ENCODE results near the gene HDGFL1. TPM values are rescaled to one million over a fixed set of nuclear protein-coding genes. Genes with fewer than 3 reads are reported as not detected.

Gene HDGFL1
- total and polyA plus RNA-seq, 2 donors (not counting 3 experiments of a cell fraction or from before 2014, with no cell fraction given) = not detected

DNA sequence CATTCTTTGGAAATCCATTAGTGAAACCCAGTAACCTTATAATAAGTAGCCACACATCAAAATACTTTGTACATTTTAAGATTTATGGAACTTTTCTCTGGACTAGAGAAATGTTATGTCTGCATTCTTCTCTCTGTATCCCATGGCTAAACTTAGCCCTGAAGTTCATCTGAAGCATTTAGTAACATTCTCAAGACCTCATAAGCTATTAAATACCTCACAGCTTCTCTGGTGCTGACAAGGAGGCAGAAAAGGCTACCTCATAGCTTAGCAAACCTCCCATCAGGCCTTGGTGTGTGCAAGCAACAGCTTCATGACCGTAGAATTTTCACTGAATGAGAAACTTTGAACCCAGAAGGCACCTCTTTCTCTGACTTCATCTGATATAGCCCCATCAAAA is 38.9 kb upstream of the HDGFL1 start:
- no peak for FAIRE-seq

More for the DNA sequence above, 38.9 kb upstream of the HDGFL1 start:
- Histone ChIP-seq H3K4me1 (ENCODE audit: control insufficient read depth, extremely low read depth, insufficient read depth, low read length) (no peaks in the 10 kb centered on the region), H2AFZ (ENCODE audit: low read depth, low read length) (no peak overlapping the region), H4K20me1 (replicated peaks; ENCODE audit: control insufficient read depth, extremely low read depth, insufficient read depth, low read length) (no peaks in the 10 kb centered on the region), H3K4me2 (ENCODE audit: insufficient read depth, low read length) (no peak overlapping the region), H3K9me3 (replicated peaks; ENCODE audit: control insufficient read depth, insufficient read depth, low read length) (no peaks in the 10 kb centered on the region), H3K79me2 (ENCODE audit: control insufficient read depth, insufficient read depth, low read length) (no peaks in the 10 kb centered on the region), H3K27ac (ENCODE audit: insufficient read depth, low read depth, low read length) (no peak overlapping the region), H3K4me3 (replicated peaks in 1 of 3; ENCODE audit: insufficient read depth in 1 of 3, low read depth in 1 of 3, low read length in 3 of 3) (no peak overlapping the region), H3K9ac (replicated peaks; ENCODE audit: extremely low read depth, insufficient read depth, low read length) (no peak overlapping the region), H3K27me3 (ENCODE audit: control insufficient read depth in 2 of 2, insufficient read depth in 2 of 2, low read length in 2 of 2) (no peaks in the 10 kb centered on the region), H3K9me1 (replicated peaks; ENCODE audit: control insufficient read depth, extremely low read depth, insufficient read depth, low read length) (no peaks in the 10 kb centered on the region), H3K36me3 (ENCODE audit: control insufficient read depth in 2 of 2, extremely low read depth in 1 of 2, insufficient read depth in 2 of 2, low read length in 2 of 2) (no peaks in the 10 kb centered on the region)
- ChIA-PET POLR2A (no interaction called here), CTCF (no interaction called here)
- BruUV-seq (replicated peaks) = no TSS peak
- dilution Hi-C loops (cut with MboI; ENCODE audit: extremely low pct_ligation_motif_present, low sequenced_read_pairs) = no loop called here
- TF ChIP-seq FOS (IDR thresholded peaks at IDR 0.05; ENCODE audit: borderline replicate concordance, insufficient read depth, low read length) (no peak), EZH2 (IDR thresholded peaks at IDR 0.05; ENCODE audit: borderline replicate concordance, low read depth, low read length, severe bottlenecking) (no peak), CTCF (IDR thresholded peaks at IDR 0.05; ENCODE audit: extremely low read depth in 1 of 2, insufficient read depth in 1 of 2, low read depth in 1 of 2, low read length in 2 of 2) (no peak), POLR2AphosphoS5 (IDR thresholded peaks at IDR 0.05; ENCODE audit: insufficient read depth, low read depth, low read length) (no peak), GATA2 (IDR thresholded peaks at IDR 0.05; ENCODE audit: insufficient read depth, insufficient read length, low read depth, low read length) (no peak), POLR2A (IDR thresholded peaks at IDR 0.05; ENCODE audit: low read depth, low read length) (no peak), MYC (IDR thresholded peaks at IDR 0.05; ENCODE audit: low read depth, low read length) (no peak), JUN (IDR thresholded peaks at IDR 0.05; ENCODE audit: borderline replicate concordance, insufficient read depth, insufficient read length, low read depth) (no peak), MAX (IDR thresholded peaks at IDR 0.05; ENCODE audit: insufficient read depth, insufficient read length) (no peak)
- intact Hi-C loops (cut with micrococcal nuclease) = no loop called here
- DNase-seq (ENCODE audit: low read depth, low spot score) = no peak
